ENCODE measurements around the gene EFHC2.

DNA sequence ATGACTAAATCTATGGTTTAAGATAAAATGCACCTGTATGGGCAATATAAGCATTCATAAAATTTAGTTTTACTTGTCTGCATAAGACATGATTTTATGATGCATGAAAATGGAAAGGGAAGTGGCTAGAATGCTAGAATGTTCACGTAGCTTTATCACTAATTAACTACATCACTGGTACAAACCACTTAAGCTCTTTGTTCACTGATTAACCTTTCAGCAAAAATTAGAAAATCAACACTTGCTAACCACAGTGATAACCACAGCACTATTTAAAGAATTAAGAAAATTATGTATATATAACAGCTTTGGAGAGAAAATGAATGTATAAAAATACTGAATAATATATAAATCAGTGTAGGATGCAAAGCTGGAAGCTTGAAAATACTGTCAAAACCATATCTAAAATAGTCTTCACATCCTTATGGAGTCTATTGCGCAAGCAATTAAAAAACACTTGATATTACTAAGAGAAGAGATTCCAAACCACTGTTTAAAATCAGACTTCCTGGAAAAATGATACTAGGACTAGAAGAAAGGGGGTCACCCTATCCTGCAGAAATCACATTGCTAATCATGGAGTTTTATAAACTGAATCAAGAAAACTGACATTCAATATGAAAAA, 51.9 kb downstream of the EFHC2 start:
- TF ChIP-seq, protein P1, sequence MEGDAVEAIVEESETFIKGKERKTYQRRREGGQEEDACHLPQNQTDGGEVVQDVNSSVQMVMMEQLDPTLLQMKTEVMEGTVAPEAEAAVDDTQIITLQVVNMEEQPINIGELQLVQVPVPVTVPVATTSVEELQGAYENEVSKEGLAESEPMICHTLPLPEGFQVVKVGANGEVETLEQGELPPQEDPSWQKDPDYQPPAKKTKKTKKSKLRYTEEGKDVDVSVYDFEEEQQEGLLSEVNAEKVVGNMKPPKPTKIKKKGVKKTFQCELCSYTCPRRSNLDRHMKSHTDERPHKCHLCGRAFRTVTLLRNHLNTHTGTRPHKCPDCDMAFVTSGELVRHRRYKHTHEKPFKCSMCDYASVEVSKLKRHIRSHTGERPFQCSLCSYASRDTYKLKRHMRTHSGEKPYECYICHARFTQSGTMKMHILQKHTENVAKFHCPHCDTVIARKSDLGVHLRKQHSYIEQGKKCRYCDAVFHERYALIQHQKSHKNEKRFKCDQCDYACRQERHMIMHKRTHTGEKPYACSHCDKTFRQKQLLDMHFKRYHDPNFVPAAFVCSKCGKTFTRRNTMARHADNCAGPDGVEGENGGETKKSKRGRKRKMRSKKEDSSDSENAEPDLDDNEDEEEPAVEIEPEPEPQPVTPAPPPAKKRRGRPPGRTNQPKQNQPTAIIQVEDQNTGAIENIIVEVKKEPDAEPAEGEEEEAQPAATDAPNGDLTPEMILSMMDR (IDR thresholded peaks at IDR 0.05) = no peak
- TF ChIP-seq POLR2A (IDR thresholded peaks at IDR 0.05) = no peak
- TF ChIP-seq EP300 (IDR thresholded peaks at IDR 0.05; ENCODE audit: low read depth) = no peak
- no peak for TF ChIP-seq POLR2AphosphoS5 (IDR thresholded peaks at IDR 0.05)

All from transverse colon (tissue), 4 donors.